ENCODE measurements around the gene IRF2BP2.

DNA sequence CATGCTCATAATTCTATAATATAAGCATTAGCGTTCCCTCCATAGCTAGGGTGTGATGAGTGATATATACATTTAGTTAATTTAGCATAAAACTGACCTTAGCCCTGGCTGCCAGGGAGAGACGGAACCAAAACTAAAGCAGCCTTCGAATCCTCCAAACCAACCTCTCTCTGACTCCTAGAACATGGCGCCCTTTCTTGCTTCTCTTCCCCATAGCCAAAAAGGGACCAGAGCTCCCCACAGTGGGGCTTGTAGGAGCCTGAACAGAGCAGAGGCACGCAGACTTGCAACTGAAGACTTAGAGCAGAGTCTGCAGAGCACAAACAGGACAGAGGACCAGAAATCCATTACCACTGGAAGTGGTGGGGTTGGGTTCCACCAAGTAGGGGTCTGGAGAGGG, 17.7 kb downstream of the IRF2BP2 start:
- TF ChIP-seq, protein P1, sequence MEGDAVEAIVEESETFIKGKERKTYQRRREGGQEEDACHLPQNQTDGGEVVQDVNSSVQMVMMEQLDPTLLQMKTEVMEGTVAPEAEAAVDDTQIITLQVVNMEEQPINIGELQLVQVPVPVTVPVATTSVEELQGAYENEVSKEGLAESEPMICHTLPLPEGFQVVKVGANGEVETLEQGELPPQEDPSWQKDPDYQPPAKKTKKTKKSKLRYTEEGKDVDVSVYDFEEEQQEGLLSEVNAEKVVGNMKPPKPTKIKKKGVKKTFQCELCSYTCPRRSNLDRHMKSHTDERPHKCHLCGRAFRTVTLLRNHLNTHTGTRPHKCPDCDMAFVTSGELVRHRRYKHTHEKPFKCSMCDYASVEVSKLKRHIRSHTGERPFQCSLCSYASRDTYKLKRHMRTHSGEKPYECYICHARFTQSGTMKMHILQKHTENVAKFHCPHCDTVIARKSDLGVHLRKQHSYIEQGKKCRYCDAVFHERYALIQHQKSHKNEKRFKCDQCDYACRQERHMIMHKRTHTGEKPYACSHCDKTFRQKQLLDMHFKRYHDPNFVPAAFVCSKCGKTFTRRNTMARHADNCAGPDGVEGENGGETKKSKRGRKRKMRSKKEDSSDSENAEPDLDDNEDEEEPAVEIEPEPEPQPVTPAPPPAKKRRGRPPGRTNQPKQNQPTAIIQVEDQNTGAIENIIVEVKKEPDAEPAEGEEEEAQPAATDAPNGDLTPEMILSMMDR (IDR thresholded peaks at IDR 0.05; ENCODE audit: poor library complexity), result no peak
- TF ChIP-seq EZH2phosphoT487 (IDR thresholded peaks at IDR 0.05; ENCODE audit: low read depth, severe bottlenecking, unreplicated experiment), result no peak
- no peak for TF ChIP-seq EZH2 (IDR thresholded peaks at IDR 0.05; ENCODE audit: borderline replicate concordance)
